Kidney (tissue), 14 donors: ENCODE measurements around the gene CNP. TPM values are rescaled to one million over a fixed set of nuclear protein-coding genes. Genes with fewer than 3 reads are reported as not detected.

Source experiments
- DNase-seq, 5 donors: peaks; one replicate each; pipeline ENCODE4 v3.0.0-alpha.2; 2013 to 2020
- FAIRE-seq: peaks from 2 replicates; lab custom pipeline; 2012; peaks lifted over from hg19 to GRCh38; lab: Jason Lieb, UNC
- H3K27ac ChIP-seq, 2 donors: one replicate each; pipeline ENCODE4 v1.7.0; 2013; ENCODE audit warnings: low read depth in 2 of 2, low read length in 2 of 2, inconsistent platforms in 1 of 2
- H3K27me3 ChIP-seq: one replicate; pipeline ENCODE4 v1.7.1; 2013; ENCODE audit warnings: low read length, inconsistent platforms; ENCODE audit not compliant: control insufficient read depth, insufficient read depth
- H3K36me3 ChIP-seq, 3 donors: one replicate each; pipeline versions ENCODE4 v1.7.0 to v1.7.1; 2013; ENCODE audit warnings: low read length in 3 of 3, control low read depth in 1 of 3, inconsistent platforms in 1 of 3; ENCODE audit not compliant: insufficient read depth in 3 of 3, control insufficient read depth in 2 of 3
- H3K4me1 ChIP-seq, 3 donors: one replicate each; pipeline versions ENCODE4 v1.7.0 to v1.7.1; 2013; ENCODE audit warnings: low read length in 3 of 3, inconsistent platforms in 1 of 3, low read depth in 1 of 3; ENCODE audit not compliant: control insufficient read depth in 2 of 3, insufficient read depth in 2 of 3
- H3K4me3 ChIP-seq, 3 donors: one replicate each; pipeline versions ENCODE4 v1.7.0 to v1.8.1; 2013; ENCODE audit warnings: low read length in 3 of 3, control low read depth in 1 of 3, inconsistent platforms in 1 of 3
- H3K9ac ChIP-seq, 3 donors: one replicate each; pipeline versions ENCODE4 v1.7.0 to v1.7.1; 2013; ENCODE audit warnings: low read length in 3 of 3, control low read depth in 1 of 3, inconsistent platforms in 1 of 3
- H3K9me3 ChIP-seq, 3 donors: one replicate each; pipeline versions ENCODE4 v1.7.0 to v1.7.1; 2013; ENCODE audit warnings: low read length in 3 of 3, control low read depth in 1 of 3, inconsistent platforms in 1 of 3; ENCODE audit not compliant: control insufficient read depth in 2 of 3, insufficient read depth in 1 of 3
- CTCF ChIP-seq: IDR thresholded peaks from 3 replicates; pipeline ENCODE4 v1.5.1; 2012; ENCODE audit warnings: mild to moderate bottlenecking, moderate library complexity, borderline replicate concordance; ENCODE audit not compliant: insufficient read depth; ENCODE audit errors: extremely low read depth
- intact Hi-C: fragments of 100-400 bp; cut with DNase I; formaldehyde crosslinking; loops from one replicate; pipeline ENCODE4 v1.11.1; 2022
- polyA plus RNA-seq: library from polyadenylated mRNA; stranded (reverse); fragments of 350-450 nt; fragmentation: Illumina TruSeq; extraction: RNeasy Lipid Tissue Mini Kit (QIAGEN cat#74804); gene quantifications from one replicate; pipeline ENCODE4 v1.2.3, GENCODE V29; 2014; ENCODE audit warnings: low read depth, low replicate concordance; ENCODE audit not compliant: insufficient read depth
- total RNA-seq: library from RNA; stranded (reverse); fragmentation: NEBNext Ultra II Directional; extraction: Animal tissue kit (Norgen Biotek cat#: 25700); gene quantifications from one replicate; pipeline ENCODE4 v1.2.1, GENCODE V29; 2021
- donor health status: control.
- donor health status: control.
- donor health status: control.
- donor health status: control.
- donor health status: control.
- donor health status: DM: yes; HTN: yes; CAD: no.
- donor health status: Normal renal cell carcinoma (clear cell type).

CNP gene
- total and polyA plus RNA-seq, 2 donors from 2014 or later, result 64.0 to 87.5 TPM

GRCh38 chr17:41918314-41919164 lies 48.1 kb upstream of the CNP start, which contains the start of gene ACLY:
Gene ACLY (minus strand): TSS chr17:41918951. CDS start chr17:41913873, 5,078 bp downstream.
- DNase-seq (peak; percentile 97 to 99 (median 99)), FAIRE-seq (no peak)
- no peaks in the 10 kb centered on the region for H3K27me3 ChIP-seq
- intact Hi-C loops, result no loop called here
- no peaks in the 10 kb centered on the region for H3K36me3 ChIP-seq
- H3K27ac ChIP-seq, result peak within 1 kb of the TSS; percentile 80 to 86
- H3K9me3 ChIP-seq, result no peaks in the 10 kb centered on the region
- peaks cover 0 to 26% (median 22%) of the 10 kb centered on the region in 3 donors for H3K4me1 ChIP-seq
- H3K4me3 ChIP-seq, result peak within 1 kb of the TSS; percentile 75 to 96 (median 87)
- no peak for TF ChIP-seq CTCF
- H3K9ac ChIP-seq, result peak within 1 kb of the TSS; percentile 38 to 84 (median 78)

- intact Hi-C loops, result no loop called here
- TF ChIP-seq CTCF, result no peak
- H3K27me3 ChIP-seq, result no peaks in the 10 kb centered on the region
- DNase-seq, result peak in 1 of 5 donors; percentile 68
- no peak for FAIRE-seq
- no peaks in the 10 kb centered on the region for H3K36me3 ChIP-seq
- peak overlapping the region in 1 of 2 donors; percentile 56 for H3K27ac ChIP-seq
- H3K4me1 ChIP-seq, result peaks cover 0 to 21% (median 14%) of the 10 kb centered on the region in 3 donors
- H3K9me3 ChIP-seq, result no peaks in the 10 kb centered on the region
- peak overlapping the region in 2 of 3 donors; percentile 33 to 55 for H3K9ac ChIP-seq
- H3K4me3 ChIP-seq, result peak overlapping the region; percentile 64 to 96 (median 65)
These were observed 47.3 kb upstream of the CNP start for GRCh38 chr17:41919165-41919817.

GRCh38 chr17:41919840-41920579 lies 46.6 kb upstream of the CNP start:
- no peak for TF ChIP-seq CTCF
- Histone ChIP-seq H3K4me1 (peaks cover 0 to 18% (median 10%) of the 10 kb centered on the region in 3 donors), H3K4me3 (peak overlapping the region in 1 of 3 donors; percentile 96), H3K9ac (peak overlapping the region in 1 of 3 donors; percentile 55), H3K9me3 (no peaks in the 10 kb centered on the region), H3K27me3 (no peaks in the 10 kb centered on the region), H3K36me3 (no peaks in the 10 kb centered on the region), H3K27ac (peak overlapping the region in 1 of 2 donors; percentile 56)
- peak in 1 of 5 donors; percentile 76 for DNase-seq
- FAIRE-seq, result no peak
- intact Hi-C loops, result no loop called here
